GM19324 (cell line): ENCODE results near the gene LRCH1.

Source experiments
- ATAC-seq: cut with Tn5 transposase; IDR thresholded peaks from one replicate; pipeline ENCODE4 v1.9.1; 2021; ENCODE audit warnings: mild to moderate bottlenecking, moderate library complexity; ENCODE audit not compliant: unreplicated experiment, low FRiP score

The LRCH1 gene

GRCh38 chr13:46559272-46559805 is 6.4 kb downstream of the LRCH1 start:
- ATAC-seq = no peak

- no peak for ATAC-seq
Observed at GRCh38 chr13:46560778-46561177, 7.8 kb downstream of the LRCH1 start.

GRCh38 chr13:46561286-46561685 is 8.3 kb downstream of the LRCH1 start:
- no peak for ATAC-seq

GRCh38 chr13:46561691-46562090 is 8.7 kb downstream of the LRCH1 start:
- ATAC-seq = no peak

- no peak for ATAC-seq
Observed at GRCh38 chr13:46562152-46562551, 9.2 kb downstream of the LRCH1 start.

- ATAC-seq = no peak
Observed at GRCh38 chr13:46562581-46562980, 9.6 kb downstream of the LRCH1 start.

- ATAC-seq = no peak
Observed at GRCh38 chr13:46565808-46566750, 13.1 kb downstream of the LRCH1 start.

- no peak for ATAC-seq
Observed at GRCh38 chr13:46567671-46568070, 14.7 kb downstream of the LRCH1 start.

- ATAC-seq = no peak
Observed at GRCh38 chr13:46569456-46569855, 16.5 kb downstream of the LRCH1 start.

GRCh38 chr13:46570273-46570672 is 17.3 kb downstream of the LRCH1 start:
- ATAC-seq = no peak

- no peak for ATAC-seq
Observed at GRCh38 chr13:46571189-46571908, 18.4 kb downstream of the LRCH1 start.

GRCh38 chr13:46571909-46572595 is 19.1 kb downstream of the LRCH1 start:
- ATAC-seq = no peak

- ATAC-seq = no peak
Observed at GRCh38 chr13:46572752-46573431, 19.9 kb downstream of the LRCH1 start.

GRCh38 chr13:46575301-46575771 is 22.4 kb downstream of the LRCH1 start:
- no peak for ATAC-seq

GRCh38 chr13:46575818-46576221 is 22.9 kb downstream of the LRCH1 start:
- ATAC-seq = no peak

GRCh38 chr13:46576762-46577161 is 23.8 kb downstream of the LRCH1 start:
- no peak for ATAC-seq

- no peak for ATAC-seq
Observed at GRCh38 chr13:46577696-46578589, 25.0 kb downstream of the LRCH1 start.

GRCh38 chr13:46578590-46578975 is 25.6 kb downstream of the LRCH1 start:
- ATAC-seq = no peak

GRCh38 chr13:46580362-46580839 is 27.4 kb downstream of the LRCH1 start:
- ATAC-seq = no peak
